ENCODE measurements around the gene ERGIC1.

DNA sequence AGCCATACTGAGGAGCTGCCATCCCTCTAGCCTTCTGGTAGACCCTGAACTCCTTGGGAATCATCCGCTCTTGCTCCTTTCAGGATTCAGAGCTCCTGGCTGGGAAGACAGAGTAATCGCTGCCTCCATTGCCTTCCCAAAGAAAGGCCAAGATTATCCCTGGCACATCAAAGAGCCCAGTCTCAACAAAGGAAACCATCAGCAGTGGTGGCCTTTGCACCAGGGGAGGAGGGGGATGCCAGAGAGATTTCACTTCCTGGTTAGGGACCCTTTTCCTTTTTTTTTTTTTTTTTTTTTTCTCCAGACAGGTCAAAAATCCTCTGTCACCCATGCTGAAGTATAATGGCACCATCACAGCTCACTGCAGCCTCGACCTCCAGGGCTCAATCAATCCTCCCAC, 16.0 kb upstream of the ERGIC1 start:
- TF ChIP-seq, protein P1, sequence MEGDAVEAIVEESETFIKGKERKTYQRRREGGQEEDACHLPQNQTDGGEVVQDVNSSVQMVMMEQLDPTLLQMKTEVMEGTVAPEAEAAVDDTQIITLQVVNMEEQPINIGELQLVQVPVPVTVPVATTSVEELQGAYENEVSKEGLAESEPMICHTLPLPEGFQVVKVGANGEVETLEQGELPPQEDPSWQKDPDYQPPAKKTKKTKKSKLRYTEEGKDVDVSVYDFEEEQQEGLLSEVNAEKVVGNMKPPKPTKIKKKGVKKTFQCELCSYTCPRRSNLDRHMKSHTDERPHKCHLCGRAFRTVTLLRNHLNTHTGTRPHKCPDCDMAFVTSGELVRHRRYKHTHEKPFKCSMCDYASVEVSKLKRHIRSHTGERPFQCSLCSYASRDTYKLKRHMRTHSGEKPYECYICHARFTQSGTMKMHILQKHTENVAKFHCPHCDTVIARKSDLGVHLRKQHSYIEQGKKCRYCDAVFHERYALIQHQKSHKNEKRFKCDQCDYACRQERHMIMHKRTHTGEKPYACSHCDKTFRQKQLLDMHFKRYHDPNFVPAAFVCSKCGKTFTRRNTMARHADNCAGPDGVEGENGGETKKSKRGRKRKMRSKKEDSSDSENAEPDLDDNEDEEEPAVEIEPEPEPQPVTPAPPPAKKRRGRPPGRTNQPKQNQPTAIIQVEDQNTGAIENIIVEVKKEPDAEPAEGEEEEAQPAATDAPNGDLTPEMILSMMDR (IDR thresholded peaks at IDR 0.05): no peak
- TF ChIP-seq POLR2A (IDR thresholded peaks at IDR 0.05): no peak

Measured in tibial nerve (tissue), 3 donors.